DMS53 (cell line): ENCODE results near the gene XPR1.
A peak's percentile ranks its signal among the peaks of the same experiment; 100 is the strongest.
"Not testable (repeated sequence)": the region's sequence is repeated elsewhere in the genome, so short reads cannot be mapped to it uniquely, and the experiment has no call there.

ENCODE experiments used
- DNase-seq: peaks from one replicate; lab custom pipeline; 2025; lab: John Stamatoyannopoulos, UW

The XPR1 gene

DNA sequence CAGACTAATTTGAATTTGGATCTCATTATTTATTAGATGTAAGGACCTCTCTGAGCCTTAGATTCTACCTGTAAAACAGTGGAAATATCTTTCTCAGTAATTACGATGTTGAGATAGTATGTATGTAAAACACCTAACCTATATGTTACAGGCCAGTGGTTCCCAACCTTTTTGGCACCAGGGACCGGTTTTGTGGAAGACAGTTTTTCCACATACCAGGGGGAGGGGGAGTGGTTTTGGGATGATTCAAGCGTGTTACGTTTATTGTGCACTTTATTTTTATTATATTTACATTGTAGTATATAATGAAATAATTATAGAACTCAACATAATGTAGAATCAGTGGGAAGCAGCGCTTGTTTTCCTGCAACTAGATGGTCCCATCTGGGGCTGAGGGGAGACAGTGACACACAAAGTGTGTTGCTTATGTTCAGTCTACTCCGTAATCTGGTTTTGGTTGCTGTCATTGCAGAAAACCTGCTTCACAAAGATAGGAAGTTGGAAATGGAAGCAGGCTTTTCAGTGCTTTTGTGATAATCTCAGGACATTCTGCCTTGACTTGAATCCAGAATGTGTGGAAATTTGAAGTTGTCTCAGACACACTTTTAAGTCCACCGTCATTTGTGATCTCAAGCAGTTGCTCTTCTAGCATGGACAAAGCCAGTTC is 12.8 kb downstream of the XPR1 start:
- DNase-seq = no peak

DNA sequence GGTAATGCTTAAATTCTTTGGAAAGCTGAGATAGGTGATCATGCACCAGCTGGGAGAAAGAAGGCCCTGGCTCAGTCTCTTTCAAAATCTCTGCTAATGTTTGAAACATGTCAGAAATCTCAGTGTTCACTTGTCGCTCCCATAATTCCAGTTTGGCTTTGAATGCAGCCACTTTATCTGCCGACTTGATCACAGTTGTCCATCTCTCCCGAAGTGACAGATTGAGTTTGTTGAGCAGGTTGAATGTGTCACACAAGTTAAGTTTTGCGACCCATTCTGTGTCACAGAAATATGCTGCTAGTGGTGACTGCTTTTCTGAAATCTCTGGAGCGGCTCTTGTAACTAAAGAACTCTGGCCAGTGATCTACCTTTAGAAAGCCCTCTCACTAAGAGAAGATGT is 13.4 kb downstream of the XPR1 start:
- DNase-seq = not testable (repeated sequence)

- DNase-seq = no peak
Observed at GRCh38 chr1:180646093-180646492, 14.3 kb downstream of the XPR1 start.

- DNase-seq = no peak
Observed at GRCh38 chr1:180646547-180646946, 14.7 kb downstream of the XPR1 start.

- DNase-seq = no peak
Observed at GRCh38 chr1:180652792-180653191, 21.0 kb downstream of the XPR1 start.

- no peak for DNase-seq
Observed at GRCh38 chr1:180662709-180663108, 30.9 kb downstream of the XPR1 start.

DNA sequence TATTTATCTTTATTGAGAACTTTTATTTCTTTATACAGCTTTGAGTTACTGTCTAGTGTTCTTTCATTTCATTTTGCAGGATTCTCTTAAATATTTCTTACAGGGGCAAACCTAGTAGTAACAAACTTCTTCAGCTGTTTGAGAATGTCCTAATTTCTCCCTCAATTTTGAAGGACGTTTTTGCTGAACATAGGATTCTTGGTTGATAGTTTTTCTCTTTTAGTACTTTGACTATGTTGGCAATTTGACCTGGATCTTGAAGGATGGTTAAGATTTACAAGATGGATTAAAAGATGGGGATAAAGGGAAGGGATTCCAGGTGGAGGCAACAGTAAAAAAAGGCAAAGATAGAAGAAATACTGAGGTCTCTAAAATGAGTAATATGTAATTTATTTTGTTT is 38.9 kb downstream of the XPR1 start:
- no peak for DNase-seq

DNA sequence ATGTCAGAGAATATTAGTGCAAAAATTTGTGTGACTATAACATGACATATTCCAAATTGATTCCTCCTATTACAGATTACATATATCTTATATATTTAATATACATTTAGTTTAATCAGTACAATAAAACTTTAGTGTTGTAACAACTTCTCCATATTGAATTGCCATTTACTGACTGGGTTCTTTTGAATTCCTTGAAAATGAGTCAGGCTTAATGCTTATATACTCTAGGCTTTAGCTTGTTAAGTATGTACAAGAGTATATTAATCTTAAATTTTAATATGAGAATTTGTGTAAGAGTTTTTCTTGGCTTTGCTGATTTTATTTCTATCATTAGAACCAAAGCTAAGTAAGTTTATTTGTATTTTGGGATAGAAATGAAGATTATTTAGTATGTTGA is 40.3 kb downstream of the XPR1 start:
- DNase-seq = no peak

DNA sequence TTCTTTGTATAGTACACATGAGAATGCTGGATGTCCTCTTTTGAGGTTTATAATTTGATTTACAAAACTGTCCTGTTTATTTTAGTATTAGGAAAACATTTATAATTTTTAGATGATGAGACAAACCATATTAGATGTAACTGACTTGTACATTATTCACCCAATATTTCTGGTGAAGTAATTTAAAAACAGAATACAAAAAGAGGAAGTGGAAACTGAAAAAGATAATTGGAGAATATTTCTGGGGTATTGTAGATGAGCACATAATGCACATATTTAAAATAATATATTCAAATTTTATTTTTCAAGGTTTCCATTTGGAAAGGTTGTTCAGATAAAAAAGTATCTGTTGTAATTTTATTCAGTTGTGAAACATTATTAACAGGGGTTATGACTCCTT is 40.7 kb downstream of the XPR1 start:
- DNase-seq = no peak

- peak; percentile 52 for DNase-seq
Observed at GRCh38 chr1:180674603-180675530, 43.0 kb downstream of the XPR1 start.

- DNase-seq = peak; percentile 39
Observed at GRCh38 chr1:180675586-180675985, 43.8 kb downstream of the XPR1 start.

GRCh38 chr1:180680558-180681144 is 48.8 kb downstream of the XPR1 start:
- no peak for DNase-seq

- not testable (repeated sequence) for DNase-seq
Observed at GRCh38 chr1:180683117-180683516, 51.3 kb downstream of the XPR1 start.

DNA sequence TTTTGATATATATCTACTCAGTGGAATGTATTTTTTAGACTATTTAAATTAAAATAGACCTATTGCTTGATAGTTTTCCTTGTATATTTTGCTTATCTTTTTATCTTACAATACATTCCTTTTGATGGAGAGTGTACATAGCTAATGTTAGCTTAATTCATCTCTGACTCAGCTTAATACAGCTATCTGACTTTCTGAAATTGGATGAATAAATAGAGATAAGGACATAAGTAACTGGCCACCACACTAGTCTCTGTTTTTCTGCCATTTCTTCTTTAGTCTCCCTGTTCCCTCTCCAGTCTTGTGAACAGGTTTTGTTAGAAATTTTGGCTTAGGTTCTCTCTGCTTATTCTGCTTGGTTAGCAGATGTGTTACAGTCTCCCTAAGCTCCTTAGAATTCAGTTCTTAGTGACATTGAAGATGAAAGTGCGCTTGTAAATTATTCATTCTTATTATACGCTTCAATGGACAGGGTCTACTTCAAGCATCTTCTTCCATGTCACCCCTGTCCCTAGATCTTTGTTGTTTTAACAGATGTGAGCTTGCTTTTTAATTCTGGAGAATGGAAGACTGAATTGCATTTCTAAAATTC is 59.6 kb downstream of the XPR1 start:
- DNase-seq = no peak

- no peak for DNase-seq
Observed at GRCh38 chr1:180693564-180694244, 61.9 kb downstream of the XPR1 start.

DNA sequence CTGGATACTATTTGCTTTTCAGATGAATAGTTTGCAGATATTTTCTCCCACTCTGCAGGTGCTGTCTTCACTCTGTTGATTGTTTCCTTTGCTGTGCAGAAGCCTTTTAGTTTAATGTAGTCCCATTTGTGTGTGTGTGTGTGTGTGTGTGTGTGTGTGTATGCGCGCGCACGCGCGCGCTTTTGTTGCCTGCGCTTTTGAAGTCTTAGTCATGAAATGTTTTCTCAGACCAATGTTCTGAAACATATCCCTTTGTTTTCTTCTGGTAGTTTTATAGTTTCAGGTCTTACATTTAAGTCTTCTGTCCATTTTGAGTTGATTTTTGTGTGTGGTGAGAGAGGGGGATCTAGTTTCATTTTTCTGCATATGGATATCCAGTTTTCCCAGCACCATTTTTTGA is 63.5 kb downstream of the XPR1 start:
- DNase-seq = peak; percentile 7

GRCh38 chr1:180696361-180696760 is 64.5 kb downstream of the XPR1 start:
- DNase-seq = no peak

DNA sequence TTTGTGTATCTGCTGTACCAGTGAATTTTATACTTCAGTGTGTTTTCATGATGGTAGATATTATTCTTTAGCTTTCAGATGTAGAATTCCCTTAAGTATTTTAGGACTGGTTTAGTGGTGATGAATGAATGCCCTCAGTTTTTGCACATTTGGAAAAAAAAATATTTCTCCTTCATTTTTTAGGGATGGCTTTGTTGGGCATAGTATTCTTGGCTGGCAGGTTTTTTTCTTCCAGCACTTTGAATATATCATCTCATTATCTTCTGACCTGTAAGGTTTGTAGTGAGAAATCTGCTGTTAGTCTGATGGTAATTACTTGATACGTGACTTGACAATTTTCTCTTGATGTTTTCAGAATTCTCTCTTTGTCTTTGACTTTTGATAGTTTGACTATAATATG is 66.8 kb downstream of the XPR1 start:
- DNase-seq = no peak

DNA sequence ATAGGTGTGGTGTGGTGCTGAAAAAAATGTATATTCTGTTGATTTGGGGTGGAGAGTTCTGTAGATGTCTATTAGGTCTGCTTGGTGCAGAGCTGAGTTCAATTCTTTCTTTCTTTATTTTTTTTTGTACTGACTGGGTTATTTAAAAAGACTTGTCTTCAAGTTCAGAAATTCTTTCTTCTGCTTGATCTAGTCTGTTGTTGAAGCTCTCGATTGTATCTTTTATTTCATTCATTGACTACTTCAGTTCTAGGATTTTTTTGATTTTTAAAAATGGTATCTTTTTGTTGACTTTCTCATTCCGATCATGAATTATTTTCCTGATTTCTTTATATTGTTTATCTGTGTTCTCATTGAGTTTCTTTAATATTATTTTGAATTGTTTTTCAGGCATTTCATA is 70.6 kb downstream of the XPR1 start:
- not testable (repeated sequence) for DNase-seq

- not testable (repeated sequence) for DNase-seq
Observed at GRCh38 chr1:180710746-180711145, 78.9 kb downstream of the XPR1 start.

DNA sequence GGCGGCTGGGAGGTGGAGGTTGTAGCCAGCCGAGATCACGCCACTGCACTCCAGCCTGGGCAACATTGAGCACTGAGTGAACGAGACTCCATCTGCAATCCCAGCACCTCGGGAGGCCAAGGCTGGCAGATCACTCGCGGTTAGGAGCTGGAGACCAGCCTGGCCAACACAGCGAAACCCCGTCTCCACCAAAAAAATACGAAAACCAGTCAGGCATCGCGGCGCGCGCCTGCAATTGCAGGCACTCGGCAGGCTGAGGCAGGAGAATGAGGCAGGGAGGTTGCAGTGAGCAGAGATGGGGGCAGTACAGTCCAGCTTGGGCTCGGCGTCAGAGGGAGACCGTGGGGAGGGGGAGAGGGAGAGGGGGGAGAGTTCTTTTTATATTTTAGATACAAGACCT is 79.4 kb downstream of the XPR1 start:
- DNase-seq = not testable (repeated sequence)

DNA sequence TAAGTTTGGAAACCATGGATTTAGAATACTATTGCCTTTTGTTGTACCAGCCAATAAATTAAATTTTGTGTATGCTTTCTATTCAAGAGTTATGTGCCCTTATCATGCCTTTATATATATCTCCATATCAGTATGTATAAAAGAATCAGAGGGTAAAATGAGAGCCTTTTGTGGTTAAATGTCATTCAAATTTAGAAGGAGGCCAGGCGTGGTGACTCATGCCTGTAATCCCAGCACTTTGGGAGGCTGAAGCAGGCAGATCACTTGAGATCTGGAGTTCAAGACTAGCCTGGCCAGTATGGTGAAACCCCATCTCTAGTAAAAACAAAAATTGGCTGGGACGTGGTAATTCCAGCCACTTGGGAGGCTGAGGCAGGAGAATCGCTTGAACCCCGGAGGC is 88.9 kb downstream of the XPR1 start:
- no peak for DNase-seq
